Endothelial cell of umbilical vein (primary cell): ENCODE results near the gene EMID1. TPM values are rescaled to one million over a fixed set of nuclear protein-coding genes. Genes with fewer than 3 reads are reported as not detected.

Source experiments
- BruUV-seq: library from RNA; stranded (reverse); fragments of 400-500 nt; replicated peaks from 2 replicates; lab custom pipeline; 2021; lab: Mats Ljungman, UMichigan
- CTCF ChIA-PET: fragments of 300-600, 350-600 bp; sonication (Branson Sonifier 250); formaldehyde crosslinking; loops from one replicate; lab custom pipeline; 2021; ENCODE audit warnings: antibody characterized with exemption, inconsistent platforms; lab: Charles Lee
- POLR2A ChIA-PET: fragments of 300-600, 350-600 bp; sonication (Branson Sonifier 250); formaldehyde crosslinking; loops from one replicate; lab custom pipeline; 2021; ENCODE audit warnings: antibody characterized with exemption, inconsistent platforms; lab: Charles Lee
- DNase-seq: peaks from one replicate; pipeline ENCODE4 v3.0.0-alpha.2; 2011; ENCODE audit warnings: low read depth, low spot score
- FAIRE-seq: peaks from 2 replicates; lab custom pipeline; 2011; peaks lifted over from hg19 to GRCh38; lab: Jason Lieb, UNC
- H2AFZ ChIP-seq: 2 replicates; pipeline ENCODE4 v1.6.0; 2012; ENCODE audit warnings: low read depth, low read length, control low read depth, inconsistent platforms
- H3K27ac ChIP-seq: 2 replicates; pipeline ENCODE4 v1.5.1; 2011; ENCODE audit warnings: low read depth, mild to moderate bottlenecking, control low read depth, low read length, moderate library complexity; ENCODE audit not compliant: insufficient read depth
- H3K27me3 ChIP-seq, 2 experiments: 2 replicates each; pipeline versions ENCODE4 v1.6.0 to v1.6.1; 2011; ENCODE audit warnings: low read length in 2 of 2, mixed read lengths in 1 of 2; ENCODE audit not compliant: control insufficient read depth in 2 of 2, insufficient read depth in 2 of 2
- H3K36me3 ChIP-seq, 2 experiments: 2 replicates in 1 of 2; 3 replicates in 1 of 2; pipeline ENCODE4 v1.5.1; 2011; ENCODE audit warnings: low read length in 2 of 2, mild to moderate bottlenecking in 1 of 2, moderate library complexity in 1 of 2; ENCODE audit not compliant: control insufficient read depth in 2 of 2, insufficient read depth in 2 of 2; ENCODE audit errors: extremely low read depth in 1 of 2
- H3K4me1 ChIP-seq: 3 replicates; pipeline ENCODE4 v1.5.1; 2011; ENCODE audit warnings: mild to moderate bottlenecking, low read length; ENCODE audit not compliant: control insufficient read depth, insufficient read depth; ENCODE audit errors: extremely low read depth
- H3K4me2 ChIP-seq: 2 replicates; pipeline ENCODE4 v1.6.1; 2011; ENCODE audit warnings: low read length, control low read depth, mixed read lengths; ENCODE audit not compliant: insufficient read depth
- H3K4me3 ChIP-seq, 3 experiments: fragments of 200-600 bp in 1 of 3; sonication (generic), shearing (Covaris generic) in 1 of 3; replicated peaks in 1 of 3; 2 replicates each; pipeline ENCODE4 v1.5.1; 2011 to 2016; ENCODE audit warnings: control low read depth in 3 of 3, low read length in 3 of 3, mild to moderate bottlenecking in 2 of 3, inconsistent platforms in 1 of 3, low read depth in 1 of 3, moderate library complexity in 1 of 3; ENCODE audit not compliant: insufficient read depth in 1 of 3
- H3K79me2 ChIP-seq: 2 replicates; pipeline ENCODE4 v1.6.0; 2012; ENCODE audit warnings: low read length, inconsistent platforms; ENCODE audit not compliant: control insufficient read depth, insufficient read depth
- H3K9ac ChIP-seq: replicated peaks from 2 replicates; pipeline ENCODE3; 2011; ENCODE audit warnings: low read length, control low read depth; ENCODE audit not compliant: insufficient read depth; ENCODE audit errors: extremely low read depth
- H3K9me1 ChIP-seq: replicated peaks from 3 replicates; pipeline ENCODE4 v1.6.0; 2011; ENCODE audit warnings: mild to moderate bottlenecking, low read length; ENCODE audit not compliant: control insufficient read depth, insufficient read depth; ENCODE audit errors: extremely low read depth
- H3K9me3 ChIP-seq: replicated peaks from 2 replicates; pipeline ENCODE4 v1.5.1; 2012; ENCODE audit warnings: low read length, inconsistent platforms; ENCODE audit not compliant: control insufficient read depth, insufficient read depth
- H4K20me1 ChIP-seq: replicated peaks from 2 replicates; pipeline ENCODE3; 2011; ENCODE audit warnings: mild to moderate bottlenecking, low read length; ENCODE audit not compliant: control insufficient read depth, insufficient read depth; ENCODE audit errors: extremely low read depth
- CTCF ChIP-seq, 2 donors: IDR thresholded peaks; 1 replicate in 1 of 2; 2 replicates in 1 of 2; pipeline ENCODE4 v1.5.1; 2011; ENCODE audit warnings: low read length in 2 of 2, mild to moderate bottlenecking in 2 of 2, moderate library complexity in 2 of 2, control low read depth in 1 of 2, inconsistent platforms in 1 of 2, low read depth in 1 of 2; ENCODE audit not compliant: insufficient read depth in 1 of 2; ENCODE audit errors: extremely low read depth in 1 of 2
- EZH2 ChIP-seq: IDR thresholded peaks from 2 replicates; pipeline ENCODE4 v1.6.1; 2012; ENCODE audit warnings: borderline replicate concordance, low read depth, mild to moderate bottlenecking, moderate library complexity, low read length, inconsistent platforms; ENCODE audit not compliant: severe bottlenecking
- FOS ChIP-seq: IDR thresholded peaks from 2 replicates; pipeline ENCODE4 v1.6.1; 2011; ENCODE audit warnings: mild to moderate bottlenecking, low read length, moderate library complexity, borderline replicate concordance; ENCODE audit not compliant: insufficient read depth
- GATA2 ChIP-seq: IDR thresholded peaks from 2 replicates; pipeline ENCODE4 v1.7.0; 2011; ENCODE audit warnings: low read depth, mild to moderate bottlenecking, moderate library complexity, mixed read lengths, low read length; ENCODE audit not compliant: insufficient read length, insufficient read depth
- JUN ChIP-seq: IDR thresholded peaks from 2 replicates; pipeline ENCODE4 v1.6.1; 2011; ENCODE audit warnings: borderline replicate concordance, low read depth; ENCODE audit not compliant: insufficient read length, insufficient read depth
- MAX ChIP-seq: IDR thresholded peaks from 2 replicates; pipeline ENCODE4 v1.6.1; 2011; ENCODE audit not compliant: insufficient read depth, insufficient read length
- POLR2A ChIP-seq: IDR thresholded peaks from 2 replicates; pipeline ENCODE4 v1.6.1; 2012; ENCODE audit warnings: low read depth, mild to moderate bottlenecking, control low read depth, low read length
- POLR2AphosphoS5 ChIP-seq: IDR thresholded peaks from 2 replicates; pipeline ENCODE4 v1.6.1; 2012; ENCODE audit warnings: low read depth, mild to moderate bottlenecking, control low read depth, low read length, moderate library complexity; ENCODE audit not compliant: insufficient read depth
- dilution Hi-C: fragments of 300-500 bp; cut with MboI; formaldehyde crosslinking; loops from one replicate; pipeline ENCODE4 v1.15.0; 2019; ENCODE audit warnings: low sequenced_read_pairs; ENCODE audit not compliant: extremely low pct_ligation_motif_present
- intact Hi-C: fragments of 100-400 bp; cut with micrococcal nuclease; formaldehyde crosslinking; loops from one replicate; pipeline ENCODE4 v1.10.0; 2022
- polyA plus RNA-seq, 4 experiments: library from polyadenylated mRNA; depleted of rRNA in 3 of 4; stranded (reverse) in 3 of 4; unstranded in 1 of 4; fragments of >200 nt; gene quantifications; 2 replicates each; pipeline versions ENCODE4 v1.2.1 to v1.2.3, GENCODE V29; 2011 to 2012; ENCODE audit warnings: missing spikeins in 1 of 4
- total RNA-seq: library from RNA; stranded (reverse); gene quantifications from 2 replicates; pipeline ENCODE4 v1.2.3, GENCODE V29; 2021

The EMID1 gene
- total and polyA plus RNA-seq, 2 donors (not counting 3 experiments of a cell fraction or from before 2014, with no cell fraction given), result 0.51 to 0.75 TPM

GRCh38 chr22:29216873-29217666 is 11.4 kb downstream of the EMID1 start:
- H2AFZ ChIP-seq, result no peak overlapping the region
- H3K79me2 ChIP-seq, result no peaks in the 10 kb centered on the region
- dilution Hi-C loops, result no loop called here
- no peaks in the 10 kb centered on the region for H4K20me1 ChIP-seq
- no peaks in the 10 kb centered on the region for H3K36me3 ChIP-seq
- POLR2A ChIA-PET, result no interaction called here
- H3K4me2 ChIP-seq, result no peak overlapping the region
- no peaks in the 10 kb centered on the region for H3K9me3 ChIP-seq
- H3K9ac ChIP-seq, result no peak overlapping the region
- intact Hi-C loops, result no loop called here
- H3K9me1 ChIP-seq, result no peaks in the 10 kb centered on the region
- no peak for FAIRE-seq
- DNase-seq, result no peak
- no peaks in the 10 kb centered on the region for H3K27me3 ChIP-seq
- no TSS peak for BruUV-seq
- no peak overlapping the region for H3K27ac ChIP-seq
- TF ChIP-seq MAX (no peak), FOS (no peak), JUN (no peak), POLR2AphosphoS5 (no peak), POLR2A (no peak), GATA2 (no peak), EZH2 (no peak), CTCF (IDR thresholded peaks at IDR 0.05; ENCODE audit: extremely low read depth in 1 of 2, insufficient read depth in 1 of 2, low read depth in 1 of 2, low read length in 2 of 2) (no peak)
- CTCF ChIA-PET, result interaction anchor here (1.0 kb wide), 1 partner anchor 14 kb away, joined by 3 read pairs; no protein-coding TSS in a partner anchor
- no peak overlapping the region for H3K4me3 ChIP-seq
- H3K4me1 ChIP-seq, result no peaks in the 10 kb centered on the region
